ENCODE measurements around the gene MIB2.
"Not testable (repeated sequence)": the region's sequence is repeated elsewhere in the genome, so short reads cannot be mapped to it uniquely, and the experiment has no call there.

DNA sequence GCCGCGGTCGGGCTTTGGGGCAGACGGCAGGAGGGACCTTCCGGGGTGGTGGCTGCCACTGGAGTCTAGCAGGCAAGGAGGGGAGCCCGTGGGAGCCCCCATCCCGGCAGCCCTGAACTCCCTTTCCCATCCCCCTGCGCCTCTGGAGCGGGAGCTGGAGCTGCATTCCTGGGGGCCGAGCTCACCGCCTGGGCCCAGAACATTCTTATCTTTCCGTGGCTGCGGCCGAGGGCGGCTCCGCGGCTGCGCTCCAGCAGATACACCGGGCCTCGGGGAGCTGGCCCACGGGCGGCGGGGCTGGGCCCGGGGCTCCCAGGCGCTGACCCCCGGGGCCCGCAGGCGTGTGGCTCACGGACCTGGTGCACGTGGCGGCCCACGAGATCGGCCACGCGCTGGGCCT, 18.1 kb downstream of the MIB2 start:
- TF ChIP-seq, protein P1, sequence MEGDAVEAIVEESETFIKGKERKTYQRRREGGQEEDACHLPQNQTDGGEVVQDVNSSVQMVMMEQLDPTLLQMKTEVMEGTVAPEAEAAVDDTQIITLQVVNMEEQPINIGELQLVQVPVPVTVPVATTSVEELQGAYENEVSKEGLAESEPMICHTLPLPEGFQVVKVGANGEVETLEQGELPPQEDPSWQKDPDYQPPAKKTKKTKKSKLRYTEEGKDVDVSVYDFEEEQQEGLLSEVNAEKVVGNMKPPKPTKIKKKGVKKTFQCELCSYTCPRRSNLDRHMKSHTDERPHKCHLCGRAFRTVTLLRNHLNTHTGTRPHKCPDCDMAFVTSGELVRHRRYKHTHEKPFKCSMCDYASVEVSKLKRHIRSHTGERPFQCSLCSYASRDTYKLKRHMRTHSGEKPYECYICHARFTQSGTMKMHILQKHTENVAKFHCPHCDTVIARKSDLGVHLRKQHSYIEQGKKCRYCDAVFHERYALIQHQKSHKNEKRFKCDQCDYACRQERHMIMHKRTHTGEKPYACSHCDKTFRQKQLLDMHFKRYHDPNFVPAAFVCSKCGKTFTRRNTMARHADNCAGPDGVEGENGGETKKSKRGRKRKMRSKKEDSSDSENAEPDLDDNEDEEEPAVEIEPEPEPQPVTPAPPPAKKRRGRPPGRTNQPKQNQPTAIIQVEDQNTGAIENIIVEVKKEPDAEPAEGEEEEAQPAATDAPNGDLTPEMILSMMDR (IDR thresholded peaks at IDR 0.05), result not testable (repeated sequence)
- not testable (repeated sequence) for TF ChIP-seq POLR2A (IDR thresholded peaks at IDR 0.05)

Data from lower leg skin (tissue), 3 donors.